Left lung (tissue), 10 donors: ENCODE results near the gene TRDN. TPM values are rescaled to one million over a fixed set of nuclear protein-coding genes. Genes with fewer than 3 reads are reported as not detected.
"Not testable (repeated sequence)": the region's sequence is repeated elsewhere in the genome, so short reads cannot be mapped to it uniquely, and the experiment has no call there.

Experiments
- ATAC-seq: fragments of 200-7000 bp; cut with Tn5 transposase; one replicate; pipeline ENCODE4 v1.9.1; 2020; ENCODE audit warnings: moderate library complexity
- DNase-seq, 4 donors: peaks; one replicate each; pipeline ENCODE4 v3.0.0-alpha.2; 2013 to 2020
- H3K27ac ChIP-seq, 2 donors: fragments of 200-600 bp; sonication (generic) in 1 of 2; one replicate each; pipeline versions ENCODE4 v1.5.0 to v1.8.0; 2020 to 2021
- H3K27me3 ChIP-seq, 2 donors: fragments of 200-600 bp; sonication (generic) in 1 of 2; one replicate each; pipeline versions ENCODE4 v1.5.0 to v1.8.0; 2020 to 2021
- H3K36me3 ChIP-seq, 2 donors: fragments of 200-600 bp; sonication (generic) in 1 of 2; one replicate each; pipeline versions ENCODE4 v1.5.0 to v1.8.0; 2020 to 2021
- H3K4me1 ChIP-seq, 2 donors: fragments of 200-600 bp; one replicate each; pipeline ENCODE4 v1.8.0; 2021
- H3K4me3 ChIP-seq, 2 donors: fragments of 200-600 bp; sonication (generic) in 1 of 2; one replicate each; pipeline versions ENCODE4 v1.5.0 to v1.8.0; 2020 to 2021; ENCODE audit warnings: mild to moderate bottlenecking in 1 of 2
- H3K9me3 ChIP-seq, 2 donors: fragments of 200-600 bp; sonication (generic) in 1 of 2; one replicate each; pipeline versions ENCODE4 v1.5.0 to v1.8.0; 2020 to 2021
- CTCF ChIP-seq, 2 donors: fragments of 200-600 bp; sonication (generic) in 1 of 2; IDR thresholded peaks; one replicate each; pipeline versions ENCODE4 v1.5.0 to v1.8.0; 2021; ENCODE audit warnings: antibody characterized with exemption in 2 of 2
- intact Hi-C, 2 donors: fragments of 100-400 bp; cut with DNase I; formaldehyde crosslinking; loops; one replicate each; pipeline versions ENCODE4 v1.11.2 to v1.14.2; 2022
- polyA plus RNA-seq, 6 donors: library from polyadenylated mRNA; unstranded; fragments of 120-200 nt; gene quantifications; one replicate each; pipeline ENCODE4 v1.2.1, GENCODE V29; 2013; ENCODE audit not compliant: insufficient read length in 6 of 6
- total RNA-seq, 2 donors: library from RNA; stranded (reverse); fragmentation: NEBNext Ultra II Directional; extraction: Animal tissue kit (Norgen Biotek cat#: 25700); gene quantifications; one replicate each; pipeline ENCODE4 v1.2.1, GENCODE V29; 2021
- donor health status: DM: no; HTN: yes; CAD: no.
- donor health status: DM: no; HTN: no; CAD: no.

Gene TRDN
- total and polyA plus RNA-seq, 8 donors, result 0.03 to 0.18 (median 0.11) TPM; not detected in 3

- no peaks in the 10 kb centered on the region for H3K4me1 ChIP-seq
- ATAC-seq, result no peak
- no peak overlapping the region for H3K27ac ChIP-seq
- H3K36me3 ChIP-seq, result no peaks in the 10 kb centered on the region
- H3K27me3 ChIP-seq, result no peaks in the 10 kb centered on the region
- no peak for DNase-seq
- no peak overlapping the region for H3K4me3 ChIP-seq
- TF ChIP-seq CTCF (IDR thresholded peaks at IDR 0.05), result no peak
- no peaks in the 10 kb centered on the region for H3K9me3 ChIP-seq
- intact Hi-C loops, result no loop called here
Measured at GRCh38 chr6:123462152-123462551, 174.6 kb downstream of the TRDN start.

- no peak for TF ChIP-seq CTCF (IDR thresholded peaks at IDR 0.05)
- Histone ChIP-seq H3K9me3 (no peaks in the 10 kb centered on the region), H3K4me3 (no peak overlapping the region), H3K27ac (no peak overlapping the region), H3K27me3 (no peaks in the 10 kb centered on the region), H3K4me1 (no peaks in the 10 kb centered on the region), H3K36me3 (no peaks in the 10 kb centered on the region)
- no peak for ATAC-seq
- intact Hi-C loops, result no loop called here
- no peak for DNase-seq
Measured at GRCh38 chr6:123458218-123458617, 178.5 kb downstream of the TRDN start.

GRCh38 chr6:123456836-123457235 is 179.9 kb downstream of the TRDN start:
- DNase-seq, result no peak

GRCh38 chr6:123454448-123454847 is 182.3 kb downstream of the TRDN start:
- no peak for TF ChIP-seq CTCF (IDR thresholded peaks at IDR 0.05)
- no peak for ATAC-seq
- Histone ChIP-seq H3K27ac (no peak overlapping the region), H3K4me3 (no peak overlapping the region), H3K27me3 (no peaks in the 10 kb centered on the region), H3K4me1 (no peaks in the 10 kb centered on the region), H3K9me3 (no peaks in the 10 kb centered on the region), H3K36me3 (no peaks in the 10 kb centered on the region)
- intact Hi-C loops, result no loop called here
- DNase-seq, result no peak

More at GRCh38 chr6:123456836-123457235, 179.9 kb downstream of the TRDN start:
- H3K4me1 ChIP-seq, result no peaks in the 10 kb centered on the region
- TF ChIP-seq CTCF (IDR thresholded peaks at IDR 0.05), result no peak
- ATAC-seq, result no peak
- no peaks in the 10 kb centered on the region for H3K36me3 ChIP-seq
- H3K27ac ChIP-seq, result no peak overlapping the region
- H3K27me3 ChIP-seq, result no peaks in the 10 kb centered on the region
- H3K4me3 ChIP-seq, result no peak overlapping the region
- intact Hi-C loops, result no loop called here
- no peaks in the 10 kb centered on the region for H3K9me3 ChIP-seq

- H3K4me1 ChIP-seq, H3K9me3 ChIP-seq, H3K36me3 ChIP-seq, H3K27ac ChIP-seq, ATAC-seq, intact Hi-C loops, H3K4me3 ChIP-seq, DNase-seq, H3K27me3 ChIP-seq: not testable (repeated sequence)
Measured at GRCh38 chr6:123453071-123453470, 183.7 kb downstream of the TRDN start.

- H3K27ac ChIP-seq, result no peak overlapping the region
- no peaks in the 10 kb centered on the region for H3K27me3 ChIP-seq
- no peaks in the 10 kb centered on the region for H3K36me3 ChIP-seq
- intact Hi-C loops, result no loop called here
- ATAC-seq (no peak), DNase-seq (no peak)
- no peak overlapping the region for H3K4me3 ChIP-seq
- H3K9me3 ChIP-seq, result peaks cover 0 to 14% of the 10 kb centered on the region in 2 donors
- H3K4me1 ChIP-seq, result no peaks in the 10 kb centered on the region
- TF ChIP-seq CTCF (IDR thresholded peaks at IDR 0.05), result no peak
Measured at GRCh38 chr6:123448306-123448884, 188.4 kb downstream of the TRDN start.
